Measurements from ENCODE around the gene PIK3C2G.

Gene PIK3C2G

DNA sequence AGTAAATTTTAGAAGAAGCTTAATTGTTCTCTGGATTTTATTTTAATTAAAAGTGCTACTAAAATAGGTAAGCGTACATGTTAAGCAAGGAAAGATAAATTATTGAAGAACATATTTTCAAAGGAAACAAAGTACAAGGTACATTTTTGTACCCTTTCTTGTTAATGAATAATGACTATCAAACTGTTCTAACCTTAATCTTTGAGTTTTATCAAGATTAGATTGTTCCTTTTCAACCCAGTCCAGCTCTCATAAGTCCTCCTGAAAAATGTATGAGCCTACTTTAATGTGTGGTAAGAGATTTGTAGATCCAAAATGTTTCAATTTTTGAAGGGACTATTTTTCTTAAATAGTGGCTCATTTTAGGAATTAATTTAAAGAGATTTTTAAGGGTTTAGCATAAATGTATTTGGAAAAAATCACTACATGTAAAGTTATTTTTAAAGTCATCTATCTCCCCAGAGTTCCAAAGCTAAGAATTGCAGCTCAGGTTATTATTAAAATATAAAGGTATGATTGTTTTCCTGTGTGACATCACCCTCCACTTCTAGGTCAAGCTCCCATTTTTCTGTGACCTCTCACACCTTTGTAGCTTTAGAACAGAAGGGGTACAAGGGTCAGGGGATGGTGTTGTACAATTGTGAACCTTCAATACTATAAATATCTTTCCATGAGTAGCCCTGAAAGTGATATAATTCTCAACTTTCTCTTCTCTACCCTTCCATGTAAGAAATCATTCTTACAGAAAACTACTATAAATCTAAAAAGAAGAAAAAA is 1.2 kb upstream of the PIK3C2G start:
- no peak for DNase-seq (ENCODE audit: low read depth in 2 of 2)
- TF ChIP-seq, protein P1, sequence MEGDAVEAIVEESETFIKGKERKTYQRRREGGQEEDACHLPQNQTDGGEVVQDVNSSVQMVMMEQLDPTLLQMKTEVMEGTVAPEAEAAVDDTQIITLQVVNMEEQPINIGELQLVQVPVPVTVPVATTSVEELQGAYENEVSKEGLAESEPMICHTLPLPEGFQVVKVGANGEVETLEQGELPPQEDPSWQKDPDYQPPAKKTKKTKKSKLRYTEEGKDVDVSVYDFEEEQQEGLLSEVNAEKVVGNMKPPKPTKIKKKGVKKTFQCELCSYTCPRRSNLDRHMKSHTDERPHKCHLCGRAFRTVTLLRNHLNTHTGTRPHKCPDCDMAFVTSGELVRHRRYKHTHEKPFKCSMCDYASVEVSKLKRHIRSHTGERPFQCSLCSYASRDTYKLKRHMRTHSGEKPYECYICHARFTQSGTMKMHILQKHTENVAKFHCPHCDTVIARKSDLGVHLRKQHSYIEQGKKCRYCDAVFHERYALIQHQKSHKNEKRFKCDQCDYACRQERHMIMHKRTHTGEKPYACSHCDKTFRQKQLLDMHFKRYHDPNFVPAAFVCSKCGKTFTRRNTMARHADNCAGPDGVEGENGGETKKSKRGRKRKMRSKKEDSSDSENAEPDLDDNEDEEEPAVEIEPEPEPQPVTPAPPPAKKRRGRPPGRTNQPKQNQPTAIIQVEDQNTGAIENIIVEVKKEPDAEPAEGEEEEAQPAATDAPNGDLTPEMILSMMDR (IDR thresholded peaks at IDR 0.05; ENCODE audit: low read depth, low read length) = no peak
- no peak overlapping the region for H3K4me3 ChIP-seq (replicated peaks in 1 of 2; ENCODE audit: low read depth in 2 of 2, low read length in 2 of 2)

DNA sequence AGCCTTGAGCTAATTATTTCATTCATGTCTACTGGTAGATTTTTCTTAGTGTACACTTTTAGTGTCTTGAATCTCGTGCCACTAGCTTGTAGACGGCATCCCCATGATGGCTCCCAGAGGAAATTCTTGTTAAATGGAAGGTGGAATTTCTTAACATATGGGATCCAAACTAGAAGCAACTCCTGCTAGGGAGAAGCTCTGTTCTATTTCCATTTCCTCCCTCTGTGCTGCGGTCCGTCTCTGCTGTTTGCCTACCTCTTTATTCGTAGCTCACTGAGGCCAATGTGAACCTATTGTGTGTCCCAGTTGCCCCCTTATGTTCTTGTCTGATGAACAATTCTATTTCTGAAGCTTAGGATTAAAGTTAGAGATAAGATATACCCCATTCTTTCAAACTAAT is 588 bp downstream of the PIK3C2G start:
- no peak overlapping the region for H3K4me3 ChIP-seq (replicated peaks in 1 of 2; ENCODE audit: low read depth in 2 of 2, low read length in 2 of 2)
- TF ChIP-seq, protein P1 (IDR thresholded peaks at IDR 0.05; ENCODE audit: low read depth, low read length) = no peak
- no peak for DNase-seq (ENCODE audit: low read depth in 2 of 2)

DNA sequence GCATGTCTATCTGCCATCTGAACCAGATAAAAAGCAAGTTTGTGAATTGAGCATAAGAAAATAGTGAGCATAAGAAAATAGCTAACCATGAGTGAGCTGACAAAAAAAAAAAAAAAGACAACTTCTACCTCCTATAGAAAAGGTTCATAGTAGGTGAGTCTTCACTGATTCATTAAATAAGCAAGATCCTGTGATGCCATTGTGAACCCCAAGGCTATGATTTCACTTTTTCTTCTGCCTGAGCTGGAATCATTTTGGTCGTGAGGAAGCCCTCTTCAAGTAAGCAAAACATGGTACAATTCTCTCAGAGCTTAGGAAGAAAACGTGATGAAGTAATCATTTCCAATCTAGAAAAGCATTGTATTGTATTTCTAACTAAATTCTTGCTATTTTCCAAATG is 1.2 kb downstream of the PIK3C2G start:
- no peak overlapping the region for H3K4me3 ChIP-seq (replicated peaks in 1 of 2; ENCODE audit: low read depth in 2 of 2, low read length in 2 of 2)
- TF ChIP-seq, protein P1 (IDR thresholded peaks at IDR 0.05; ENCODE audit: low read depth, low read length) = no peak
- peak in 1 of 2 donors; percentile 32 for DNase-seq (ENCODE audit: low read depth in 2 of 2)

- TF ChIP-seq, protein P1 (IDR thresholded peaks at IDR 0.05; ENCODE audit: low read depth, low read length) = no peak
- H3K4me3 ChIP-seq (replicated peaks in 1 of 2; ENCODE audit: low read depth in 2 of 2, low read length in 2 of 2) = no peak overlapping the region
- DNase-seq (ENCODE audit: low read depth in 2 of 2) = no peak
Measured at GRCh38 chr12:18264581-18265075, 3.3 kb downstream of the PIK3C2G start.

DNA sequence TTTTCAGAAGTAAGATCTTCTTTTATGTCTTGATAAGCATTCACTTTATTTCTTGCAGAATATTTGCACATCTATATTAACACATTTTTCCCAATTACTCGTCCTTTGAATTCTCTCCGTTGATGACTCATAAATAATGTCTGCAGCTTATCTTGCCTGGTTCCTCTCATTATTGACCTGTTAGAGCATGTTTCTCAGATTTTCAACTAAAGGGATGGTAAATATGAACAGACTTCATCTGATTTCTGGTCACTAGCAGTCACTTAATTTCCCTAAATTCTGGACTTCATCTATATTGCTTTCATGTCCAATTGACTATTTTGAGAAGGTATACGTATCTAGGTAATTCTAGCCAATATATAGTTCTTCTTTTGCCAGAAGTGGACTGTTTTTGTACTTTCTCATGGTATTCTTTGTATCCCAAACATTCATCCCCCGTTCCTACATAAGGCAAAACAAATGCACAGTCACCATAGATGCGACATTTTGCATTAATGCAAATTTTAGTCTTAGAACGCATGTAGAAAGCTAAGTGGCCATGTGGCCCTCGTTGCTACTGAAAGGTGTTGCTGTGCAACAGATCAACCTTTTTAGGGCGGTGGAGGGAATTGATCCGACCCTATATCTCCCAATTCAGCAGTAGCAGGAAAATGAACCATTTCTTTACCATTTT is 6.2 kb downstream of the PIK3C2G start:
- DNase-seq (ENCODE audit: low read depth in 2 of 2) = no peak
- no peak overlapping the region for H3K4me3 ChIP-seq (replicated peaks in 1 of 2; ENCODE audit: low read depth in 2 of 2, low read length in 2 of 2)
- TF ChIP-seq, protein P1 (IDR thresholded peaks at IDR 0.05; ENCODE audit: low read depth, low read length) = no peak

- DNase-seq (ENCODE audit: low read depth in 2 of 2) = no peak
- TF ChIP-seq, protein P1 (IDR thresholded peaks at IDR 0.05; ENCODE audit: low read depth, low read length) = no peak
- no peak overlapping the region for H3K4me3 ChIP-seq (replicated peaks in 1 of 2; ENCODE audit: low read depth in 2 of 2, low read length in 2 of 2)
Measured at GRCh38 chr12:18270958-18271460, 9.7 kb downstream of the PIK3C2G start.
